ENCODE measurements around the gene NELL1. TPM values are rescaled to one million over a fixed set of nuclear protein-coding genes. Genes with fewer than 3 reads are reported as not detected.
"Not testable (repeated sequence)": the region's sequence is repeated elsewhere in the genome, so short reads cannot be mapped to it uniquely, and the experiment has no call there.

NELL1 gene
- total RNA-seq, 1 donor from 2014 or later, result 104 TPM

GRCh38 chr11:21113876-21114275 lies 444.5 kb downstream of the NELL1 start:
- no peak for DNase-seq

GRCh38 chr11:21116009-21116408 lies 446.6 kb downstream of the NELL1 start:
- DNase-seq, result no peak

DNA sequence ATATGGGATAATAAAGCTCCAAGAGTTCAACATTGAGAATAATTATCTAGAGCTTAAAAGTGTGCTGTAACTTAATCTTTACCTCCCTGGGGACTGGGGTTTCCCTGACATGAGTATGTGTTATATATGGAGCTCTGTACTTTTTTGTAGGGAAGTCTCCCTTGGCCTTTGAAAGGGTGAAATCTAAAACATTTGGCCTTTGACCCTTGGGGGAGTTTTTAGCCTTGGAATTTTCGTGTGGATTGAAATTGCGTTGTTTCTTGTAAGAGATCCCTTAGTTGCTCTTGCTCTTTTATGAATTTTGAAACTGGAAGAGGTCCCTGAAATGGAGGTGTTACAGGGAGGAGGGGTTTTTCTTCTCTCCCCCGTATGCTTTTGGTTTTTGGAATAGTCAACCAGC lies 450.0 kb downstream of the NELL1 start:
- DNase-seq, result no peak

DNA sequence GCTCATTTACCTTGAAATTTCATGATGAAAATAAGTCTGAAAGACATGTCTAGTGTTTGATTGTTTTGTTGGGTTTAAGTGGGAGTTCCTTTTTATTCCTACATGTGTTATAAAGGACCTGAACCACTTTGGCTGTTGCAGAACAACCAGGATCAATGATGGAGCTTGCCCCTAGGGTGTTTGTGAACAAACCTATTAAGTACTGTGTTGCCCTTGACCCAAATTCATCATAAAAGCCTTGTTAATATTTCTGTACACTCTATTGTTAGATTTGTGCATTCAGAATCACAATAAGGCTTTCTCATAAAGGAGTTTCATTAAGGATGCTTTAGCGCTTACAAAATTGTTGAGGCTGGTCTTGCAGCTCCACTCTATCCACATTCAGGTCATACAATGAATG lies 452.6 kb downstream of the NELL1 start:
- no peak for DNase-seq

DNA sequence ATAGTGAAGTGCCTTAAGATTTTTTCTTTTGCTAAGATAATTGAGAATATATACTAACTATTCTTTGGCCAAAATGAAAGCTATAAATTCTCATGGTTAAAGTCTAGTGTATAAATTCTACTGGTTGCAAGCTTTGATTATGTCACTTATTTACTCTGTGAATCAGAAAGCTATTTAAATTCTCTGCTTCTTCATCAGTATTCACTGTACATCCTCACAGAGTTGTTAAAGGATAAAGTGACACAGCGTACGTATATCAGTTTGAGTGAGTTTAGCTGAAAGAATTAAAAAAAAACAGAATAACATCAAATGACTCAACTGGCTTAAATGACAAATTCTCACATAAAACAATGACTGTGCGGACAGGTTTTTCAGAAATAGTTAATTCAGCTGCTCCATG lies 453.1 kb downstream of the NELL1 start:
- no peak for DNase-seq

DNA sequence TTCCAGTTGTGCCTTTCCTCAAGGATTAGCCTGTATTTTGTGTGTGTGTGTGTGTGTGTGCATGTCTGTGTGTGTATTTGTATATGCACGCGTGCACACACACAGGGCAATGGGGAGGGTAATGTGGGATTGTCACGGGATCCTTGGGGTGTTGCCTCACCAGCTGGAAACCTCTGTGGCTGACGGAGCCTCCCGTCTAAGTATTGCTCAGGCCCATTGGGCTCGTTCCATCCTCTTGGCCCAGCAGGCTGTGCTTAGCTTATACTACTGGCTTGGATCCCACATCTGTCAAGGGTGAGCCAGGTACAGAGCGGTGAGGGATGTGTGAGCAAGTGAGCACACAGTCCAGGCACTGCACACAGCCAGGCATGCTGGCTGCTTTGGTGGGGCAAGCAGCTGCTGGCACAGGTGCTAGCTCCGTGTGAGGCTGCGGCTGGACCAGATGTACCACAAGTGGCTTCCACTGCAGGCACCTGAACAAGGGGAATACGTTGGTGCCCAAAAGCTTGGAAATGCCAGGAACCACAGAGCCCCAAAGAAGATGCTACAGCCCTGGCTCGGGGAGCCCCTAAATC lies 462.8 kb downstream of the NELL1 start:
- DNase-seq, result no peak

GRCh38 chr11:21133244-21133643 lies 463.9 kb downstream of the NELL1 start:
- no peak for DNase-seq

- no peak for DNase-seq
Observed at GRCh38 chr11:21133722-21134121, 464.3 kb downstream of the NELL1 start.

- no peak for DNase-seq
Observed at GRCh38 chr11:21137803-21138202, 468.4 kb downstream of the NELL1 start.

- not testable (repeated sequence) for DNase-seq
Observed at GRCh38 chr11:21141557-21141956, 472.2 kb downstream of the NELL1 start.

- DNase-seq, result no peak
Observed at GRCh38 chr11:21142007-21142406, 472.6 kb downstream of the NELL1 start.

DNA sequence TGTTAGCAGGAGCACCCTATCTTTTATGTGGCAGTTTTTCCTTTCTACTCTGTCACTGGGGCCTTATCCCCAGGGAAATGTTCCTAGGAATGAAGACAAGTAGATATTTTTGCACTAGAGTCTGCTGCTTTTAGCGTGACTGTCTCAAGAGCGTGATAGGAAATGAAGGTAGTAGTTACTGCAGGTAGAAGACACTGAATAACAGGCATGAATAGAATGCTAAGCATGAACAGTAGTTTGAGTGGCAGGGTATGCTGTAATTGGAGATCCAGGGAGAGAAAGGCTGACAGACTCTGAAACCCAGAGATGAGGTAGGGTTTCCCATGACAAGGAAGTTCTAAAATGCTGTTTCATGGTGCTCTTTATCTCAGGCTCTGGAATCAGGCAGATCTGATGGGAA lies 475.1 kb downstream of the NELL1 start:
- no peak for DNase-seq

DNA sequence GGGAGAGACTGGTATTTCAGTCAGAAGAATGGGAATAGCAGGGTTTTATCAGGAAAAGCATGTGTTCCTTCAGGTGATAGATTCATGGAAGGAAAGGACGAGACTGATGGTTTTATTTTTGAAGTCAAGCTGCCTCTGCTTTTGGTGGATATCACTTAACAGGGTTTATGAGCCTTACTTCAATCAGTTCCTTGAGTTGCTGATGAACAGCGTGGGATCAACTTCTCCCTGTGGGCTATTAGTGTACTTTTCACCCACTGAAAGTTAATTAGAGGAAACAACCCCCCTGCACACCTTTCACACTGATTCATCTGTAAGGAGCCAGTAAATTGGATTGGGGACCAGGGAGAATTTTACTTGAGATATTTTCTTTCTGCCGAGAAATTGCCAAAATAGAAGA lies 479.0 kb downstream of the NELL1 start:
- DNase-seq, result no peak

- no peak for DNase-seq
Observed at GRCh38 chr11:21160140-21160539, 490.8 kb downstream of the NELL1 start.

DNA sequence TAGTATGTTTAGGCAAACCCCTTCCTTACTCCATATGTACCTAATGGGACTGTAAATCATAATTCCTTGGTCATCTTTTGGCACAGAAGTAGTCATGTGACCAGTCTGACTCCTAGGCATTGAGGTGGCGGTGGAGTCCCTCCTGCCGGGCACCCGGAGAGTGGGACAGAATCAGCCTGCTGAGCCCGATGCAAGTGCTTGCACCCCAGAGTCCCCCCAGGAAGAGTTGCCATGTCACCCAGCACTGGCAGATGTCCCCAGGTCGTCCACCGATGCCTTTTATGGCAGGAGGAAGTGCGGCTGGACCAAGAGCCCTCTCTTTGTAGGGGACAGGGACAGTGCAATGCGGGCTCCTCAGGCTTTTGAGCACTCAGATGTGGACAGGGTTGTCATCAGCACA lies 500.3 kb downstream of the NELL1 start:
- DNase-seq, result no peak

- no peak for DNase-seq
Observed at GRCh38 chr11:21173476-21173875, 504.1 kb downstream of the NELL1 start.

- DNase-seq, result no peak
Observed at GRCh38 chr11:21174781-21175180, 505.4 kb downstream of the NELL1 start.

- DNase-seq, result no peak
Observed at GRCh38 chr11:21177379-21177778, 508.0 kb downstream of the NELL1 start.

GRCh38 chr11:21179770-21180169 lies 510.4 kb downstream of the NELL1 start:
- no peak for DNase-seq

DNA sequence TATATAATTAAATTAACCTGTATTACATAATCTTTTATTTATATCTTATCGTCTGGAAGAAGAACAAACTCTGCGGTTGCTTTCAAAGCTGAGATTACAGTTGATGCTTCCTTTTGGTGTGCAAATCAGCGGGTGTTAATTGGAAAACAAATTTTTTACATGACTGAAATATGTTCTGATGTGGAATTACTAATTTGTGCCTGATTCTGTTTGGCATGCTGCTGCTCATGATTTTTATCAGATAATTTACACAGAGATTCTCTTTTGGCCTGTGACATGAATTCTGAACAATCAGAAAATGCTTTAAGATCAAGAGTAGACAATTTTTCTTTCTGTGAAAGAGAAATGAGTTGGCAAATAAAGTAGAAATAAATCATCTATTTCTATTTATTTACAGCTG lies 510.8 kb downstream of the NELL1 start:
- no peak for DNase-seq

GRCh38 chr11:21185959-21186358 lies 516.6 kb downstream of the NELL1 start:
- DNase-seq, result no peak

DNA sequence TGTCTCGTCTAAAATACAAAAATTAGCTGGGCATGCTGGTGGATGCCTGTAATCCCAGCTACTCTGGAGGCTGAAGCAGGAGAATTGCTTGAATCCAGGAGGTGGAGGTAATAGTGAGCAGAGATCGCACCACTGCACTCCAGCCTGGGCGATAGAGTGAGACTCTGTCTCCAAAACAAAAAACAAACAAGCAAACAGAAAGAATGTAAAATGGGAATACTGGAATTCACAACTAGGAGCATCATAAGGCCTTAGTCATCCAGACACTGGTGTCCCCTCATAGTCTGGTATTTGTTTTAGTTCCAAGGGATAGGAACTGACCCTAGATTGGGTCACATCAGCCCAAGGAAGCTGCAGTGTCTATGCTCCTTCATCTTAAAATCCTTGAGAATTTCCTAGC lies 520.8 kb downstream of the NELL1 start:
- DNase-seq, result no peak

GRCh38 chr11:21195995-21196394 lies 526.6 kb downstream of the NELL1 start:
- DNase-seq, result no peak

DNA sequence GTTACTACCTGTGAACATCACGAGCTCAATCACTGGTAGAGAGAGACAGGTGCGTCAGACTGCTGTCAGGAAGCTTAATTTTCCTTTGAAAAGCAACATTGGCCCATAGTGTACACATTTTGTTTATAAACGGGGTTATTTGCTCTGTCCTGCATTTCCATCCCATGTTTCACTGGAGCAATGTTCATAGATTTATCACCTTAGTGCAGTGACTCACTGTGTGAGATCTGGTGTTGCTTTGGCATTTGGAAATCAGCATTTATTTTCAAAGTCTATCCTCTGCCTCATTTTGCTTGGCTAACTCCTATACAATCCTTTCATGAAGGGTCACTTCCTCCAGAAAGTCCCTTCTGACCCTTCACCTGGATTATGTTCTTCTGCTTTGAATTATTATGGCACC lies 529.1 kb downstream of the NELL1 start:
- DNase-seq, result no peak

DNA sequence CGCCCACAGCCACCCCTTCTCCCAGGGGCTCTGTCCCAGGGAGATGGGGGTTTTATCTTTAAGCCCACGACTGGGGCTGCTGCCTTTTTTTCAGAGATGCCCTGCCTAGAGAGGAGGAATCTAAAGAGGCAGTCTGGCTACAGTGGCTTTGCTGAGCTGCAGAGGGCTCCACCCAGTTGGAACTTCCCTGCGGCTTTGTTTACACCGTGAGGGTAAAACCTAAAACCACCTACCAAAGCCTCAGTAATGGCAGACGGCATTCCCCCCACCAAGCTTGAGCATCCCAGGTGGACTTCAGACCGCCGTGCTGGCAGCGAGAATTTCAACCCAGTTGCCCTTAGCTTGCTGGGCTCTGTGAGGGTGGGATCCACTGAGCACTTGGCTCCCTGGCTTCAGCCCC lies 535.8 kb downstream of the NELL1 start:
- no peak for DNase-seq
